OCI-LY3 (cell line): ENCODE data around the gene MAPKAP1.

Source experiments
- H2AFZ ChIP-seq: fragments of 200-600, 300-600 bp; shearing (Covaris generic); 2 replicates; pipeline ENCODE4 v1.6.0; 2014; ENCODE audit warnings: antibody characterized with exemption, low read depth, low read length
- H3K27ac ChIP-seq: fragments of 200-600, 300-600 bp; sonication (generic); 2 replicates; pipeline ENCODE4 v1.5.1; 2014; ENCODE audit warnings: mild to moderate bottlenecking, low read length, moderate library complexity, mixed read lengths
- H3K27me3 ChIP-seq: fragments of 200-600, 300-600 bp; sonication (generic); 2 replicates; pipeline ENCODE4 v1.6.1; 2014; ENCODE audit warnings: low read depth, low read length, mixed read lengths
- H3K36me3 ChIP-seq: fragments of 200-600, 300-600 bp; sonication (generic); replicated peaks from 2 replicates; pipeline ENCODE3; 2014; ENCODE audit warnings: low read depth, low read length, mixed read lengths
- H3K4me1 ChIP-seq: fragments of 300-600, 200-600 bp; sonication (generic); 2 replicates; pipeline ENCODE4 v1.6.1; 2014; ENCODE audit warnings: low read length, mixed read lengths
- H3K4me2 ChIP-seq: fragments of 200-600, 300-600 bp; sonication (generic); 2 replicates; pipeline ENCODE4 v1.6.1; 2014; ENCODE audit warnings: low read length, mixed read lengths
- H3K4me3 ChIP-seq: fragments of 300-600, 200-600 bp; sonication (generic); 2 replicates; pipeline ENCODE4 v1.5.1; 2014; ENCODE audit warnings: antibody characterized with exemption, mild to moderate bottlenecking, low read length, moderate library complexity
- H3K79me2 ChIP-seq: fragments of 300-600, 200-600 bp; shearing (Covaris generic); 2 replicates; pipeline ENCODE4 v1.6.1; 2014; ENCODE audit warnings: mild to moderate bottlenecking, low read length, mixed read lengths
- H3K9ac ChIP-seq: fragments of 300-600, 200-600 bp; shearing (Covaris generic); 2 replicates; pipeline ENCODE4 v1.6.0; 2014; ENCODE audit warnings: mild to moderate bottlenecking, low read length, moderate library complexity
- H3K9me3 ChIP-seq: fragments of 200-600, 300-600 bp; shearing (Covaris generic); 2 replicates; pipeline ENCODE4 v1.6.1; 2014; ENCODE audit warnings: low read length, mixed read lengths; ENCODE audit not compliant: insufficient read depth
- H4K20me1 ChIP-seq: fragments of 200-600, 300-600 bp; sonication (generic); 2 replicates; pipeline ENCODE4 v1.6.1; 2016; ENCODE audit warnings: low read length, mixed read lengths; ENCODE audit not compliant: insufficient read depth
- CTCF ChIP-seq: fragments of 200-600, 300-600 bp; sonication (generic); IDR thresholded peaks from 2 replicates; pipeline ENCODE4 v1.5.1; 2014; ENCODE audit warnings: antibody characterized with exemption, low read length, low read depth
- EZH2phosphoT487 ChIP-seq: fragments of 200-600 bp; shearing (Covaris generic); IDR thresholded peaks from 2 replicates; pipeline ENCODE4 v1.6.1; 2018; ENCODE audit warnings: antibody characterized with exemption, mixed run types, low read depth

MAPKAP1 gene

GRCh38 chr9:125435776-125436612, 271.0 kb downstream of the MAPKAP1 start:
- H3K4me2 ChIP-seq = peak overlapping the region; percentile 47
- H3K4me1 ChIP-seq = peaks cover 10% of the 10 kb centered on the region
- no peak for TF ChIP-seq EZH2phosphoT487
- no peak for TF ChIP-seq CTCF
- no peaks in the 10 kb centered on the region for H4K20me1 ChIP-seq
- no peak overlapping the region for H3K27ac ChIP-seq
- H3K9ac ChIP-seq = no peak overlapping the region
- no peak overlapping the region for H2AFZ ChIP-seq
- H3K27me3 ChIP-seq = no peaks in the 10 kb centered on the region
- H3K79me2 ChIP-seq = no peaks in the 10 kb centered on the region
- H3K4me3 ChIP-seq = no peak overlapping the region
- H3K36me3 ChIP-seq = no peaks in the 10 kb centered on the region
- H3K9me3 ChIP-seq = no peaks in the 10 kb centered on the region

GRCh38 chr9:125434986-125435775, 271.8 kb downstream of the MAPKAP1 start:
- no peak overlapping the region for H3K4me3 ChIP-seq
- TF ChIP-seq CTCF = no peak
- no peaks in the 10 kb centered on the region for H3K9me3 ChIP-seq
- no peak overlapping the region for H3K4me2 ChIP-seq
- H3K27ac ChIP-seq = no peak overlapping the region
- H3K79me2 ChIP-seq = no peaks in the 10 kb centered on the region
- no peaks in the 10 kb centered on the region for H3K36me3 ChIP-seq
- H3K9ac ChIP-seq = no peak overlapping the region
- H2AFZ ChIP-seq = no peak overlapping the region
- peaks cover 10% of the 10 kb centered on the region for H3K4me1 ChIP-seq
- no peaks in the 10 kb centered on the region for H4K20me1 ChIP-seq
- no peaks in the 10 kb centered on the region for H3K27me3 ChIP-seq

GRCh38 chr9:125433461-125434011, 273.5 kb downstream of the MAPKAP1 start:
- Histone ChIP-seq H4K20me1 (no peaks in the 10 kb centered on the region), H3K27ac (no peak overlapping the region), H2AFZ (no peak overlapping the region), H3K4me2 (no peak overlapping the region), H3K27me3 (no peaks in the 10 kb centered on the region), H3K4me3 (no peak overlapping the region), H3K4me1 (peaks cover 10% of the 10 kb centered on the region), H3K9me3 (no peaks in the 10 kb centered on the region), H3K79me2 (no peaks in the 10 kb centered on the region), H3K9ac (no peak overlapping the region), H3K36me3 (no peaks in the 10 kb centered on the region)
- TF ChIP-seq CTCF (no peak), EZH2phosphoT487 (no peak)
